ENCODE measurements around the gene TEX52. TPM values are rescaled to one million over a fixed set of nuclear protein-coding genes. Genes with fewer than 3 reads are reported as not detected.

Gene TEX52
- total and polyA plus RNA-seq, 2 of the 8 experiments (the other 6 are each of a cell fraction or from before 2014, with no cell fraction given) = not detected

DNA sequence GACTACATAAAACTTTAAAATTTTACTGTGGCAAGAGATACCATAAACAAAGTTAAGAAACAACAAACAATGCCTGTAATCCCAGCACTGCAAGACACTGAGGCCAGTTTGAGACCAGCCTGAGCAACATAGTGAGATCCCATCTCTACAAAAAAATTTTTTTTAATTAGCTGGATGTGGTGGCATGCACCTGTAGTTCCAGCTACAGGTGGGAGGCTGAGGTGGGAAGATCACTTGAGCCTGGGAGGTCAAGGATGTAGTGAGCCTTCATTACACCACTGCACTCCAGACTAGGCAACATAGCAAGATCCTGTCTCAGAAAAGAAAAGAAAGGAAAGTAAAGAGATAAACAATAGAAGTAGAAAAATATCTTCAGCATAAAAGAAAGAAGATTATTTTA lies 3.3 kb upstream of the TEX52 start (continued):
- TF ChIP-seq, protein P1, sequence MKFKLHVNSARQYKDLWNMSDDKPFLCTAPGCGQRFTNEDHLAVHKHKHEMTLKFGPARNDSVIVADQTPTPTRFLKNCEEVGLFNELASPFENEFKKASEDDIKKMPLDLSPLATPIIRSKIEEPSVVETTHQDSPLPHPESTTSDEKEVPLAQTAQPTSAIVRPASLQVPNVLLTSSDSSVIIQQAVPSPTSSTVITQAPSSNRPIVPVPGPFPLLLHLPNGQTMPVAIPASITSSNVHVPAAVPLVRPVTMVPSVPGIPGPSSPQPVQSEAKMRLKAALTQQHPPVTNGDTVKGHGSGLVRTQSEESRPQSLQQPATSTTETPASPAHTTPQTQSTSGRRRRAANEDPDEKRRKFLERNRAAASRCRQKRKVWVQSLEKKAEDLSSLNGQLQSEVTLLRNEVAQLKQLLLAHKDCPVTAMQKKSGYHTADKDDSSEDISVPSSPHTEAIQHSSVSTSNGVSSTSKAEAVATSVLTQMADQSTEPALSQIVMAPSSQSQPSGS (IDR thresholded peaks at IDR 0.05; ENCODE audit: low read length) = no peak
- TF ChIP-seq SIN3A (conservative IDR thresholded peaks at IDR 0.05 in 1 of 2, IDR thresholded peaks at IDR 0.05 in 1 of 2; ENCODE audit: low read depth in 1 of 2, low read length in 2 of 2) = no peak
